ENCODE data around the gene MACROH2A1. TPM values are rescaled to one million over a fixed set of nuclear protein-coding genes. Genes with fewer than 3 reads are reported as not detected.

The MACROH2A1 gene
- total and polyA plus RNA-seq, 2 of the 4 experiments (the other 2 are of a cell fraction), result 122 to 126 TPM

DNA sequence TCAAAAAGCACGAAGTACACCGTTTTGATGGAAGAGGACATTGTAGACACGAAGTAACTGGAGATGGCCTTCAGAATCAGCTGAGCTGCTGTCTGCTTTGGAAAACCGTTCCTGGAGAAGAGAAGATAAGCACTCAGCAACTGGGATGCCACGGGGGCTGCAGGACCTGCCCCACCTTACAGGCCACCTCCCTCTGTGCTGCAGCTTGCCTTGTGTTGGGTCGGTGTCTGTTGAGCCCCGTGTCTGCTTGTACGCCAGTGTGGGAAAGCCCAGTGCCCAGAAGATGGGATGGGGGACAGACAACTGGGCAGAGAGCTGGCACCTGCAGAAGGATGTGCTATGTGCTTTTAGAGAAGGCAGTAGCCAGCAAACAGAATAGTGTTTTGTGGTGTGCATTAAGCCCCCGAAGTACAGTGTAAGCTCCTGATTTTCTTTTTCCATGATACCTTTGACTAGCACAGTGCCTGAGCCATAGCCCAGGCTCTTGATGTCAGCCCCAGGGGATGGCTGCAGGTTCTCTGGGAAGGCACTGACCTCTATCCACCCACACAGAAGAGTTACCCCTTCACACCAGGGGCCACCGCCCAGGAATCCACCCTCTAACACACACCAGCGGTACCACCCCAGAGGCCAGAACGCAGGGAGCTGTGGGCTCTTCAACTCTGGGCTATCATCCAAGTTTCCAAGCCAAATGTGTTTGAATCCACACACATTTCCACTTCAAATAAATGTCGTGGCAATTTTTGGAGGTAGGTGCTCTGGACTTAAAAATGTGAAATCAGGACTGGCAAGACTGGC lies 63.8 kb downstream of the MACROH2A1 start:
- in situ Hi-C loops (cut with MboI; ENCODE audit: low sequenced_read_pairs), result loop anchor here (10.0 kb wide), 1 partner anchor 320 kb away; no protein-coding TSS in a partner anchor

More for the DNA sequence above, 63.8 kb downstream of the MACROH2A1 start:
- ATAC-seq (ENCODE audit: low read depth), result no peak
- Histone ChIP-seq H3K14ac (replicated peaks; ENCODE audit: low read depth, low read length) (0 out of 2 replicates have a peak overlapping the region, but pooled peaks have one; percentile 8), H3K9ac (ENCODE audit: low read depth, low read length) (no peak overlapping the region), H3K4me3 (ENCODE audit: insufficient read depth, low read depth, low read length) (no peak overlapping the region), H3K27ac (ENCODE audit: insufficient read depth, low read length) (no peak overlapping the region), H3K4ac (ENCODE audit: low read depth, low read length) (peak overlapping the region; percentile 38), H3K79me1 (ENCODE audit: low read depth in 1 of 2, low read length in 2 of 2) (peaks cover 0 to 35% of the 10 kb centered on the region in 2 experiments; a peak in 3 of 4 replicates), H2BK120ac (ENCODE audit: low read depth, low read length) (no peak overlapping the region), H2BK15ac (ENCODE audit: low read depth, low read length) (peak overlapping the region; percentile 11; the same call in 1 of the 3 replicates), H2AFZ (replicated peaks; ENCODE audit: low read length, poor library complexity) (peak overlapping the region; percentile 6), H3K9me3 (ENCODE audit: control insufficient read depth, insufficient read depth, low read length) (no peaks in the 10 kb centered on the region), H4K5ac (ENCODE audit: low read depth, low read length) (no peak overlapping the region), H4K91ac (ENCODE audit: insufficient read depth, low read depth, low read length) (no peak overlapping the region), H3K56ac (ENCODE audit: extremely low read depth, insufficient read depth, low read length) (no peak overlapping the region), H2BK5ac (ENCODE audit: low read depth, low read length, poor library complexity, severe bottlenecking) (no peak overlapping the region), H2AK9ac (replicated peaks; ENCODE audit: low read depth, low read length, poor library complexity) (no peak overlapping the region), H3K36me3 (ENCODE audit: control insufficient read depth, insufficient read depth, low read length) (peaks cover 47% of the 10 kb centered on the region), H3K4me2 (ENCODE audit: low read depth, low read length) (no peak overlapping the region), H3K27me3 (ENCODE audit: control insufficient read depth, insufficient read depth, low read length) (no peaks in the 10 kb centered on the region), H2AK5ac (ENCODE audit: low read depth, low read length) (peak overlapping the region; percentile 33; the same call in 1 of the 2 replicates), H3K4me1 (ENCODE audit: control insufficient read depth, insufficient read depth, low read length) (peaks cover 31% of the 10 kb centered on the region), H3K18ac (ENCODE audit: low read depth, low read length) (no peak overlapping the region), H3K23ac (ENCODE audit: low read depth, low read length) (peak overlapping the region; percentile 39; the same call in 1 of the 2 replicates), H4K8ac (ENCODE audit: low read depth in 2 of 2, low read length in 2 of 2) (peak overlapping the region in 1 of 2 experiments; percentile 9; a peak in 2 of 4 replicates), H2BK20ac (ENCODE audit: low read depth, low read length) (peak overlapping the region; percentile 40; the same call in 1 of the 2 replicates), H4K20me1 (ENCODE audit: insufficient read depth, low read length) (no peaks in the 10 kb centered on the region), H3K9me1 (ENCODE audit: insufficient read depth, low read length) (peaks cover 10% of the 10 kb centered on the region; the same call in 1 of the 2 replicates)
- WGBS, 2 experiments (ENCODE audit: extremely low coverage in 2 of 2, insufficient read length in 1 of 2), result 94% methylated on average over 6 of the region's 13 CpGs; no CpG with 5 or more reads in 1 of the 2 experiments
- TF ChIP-seq POLR2A (IDR thresholded peaks at IDR 0.05; ENCODE audit: low read depth, low read length) (no peak), FOS (IDR thresholded peaks at IDR 0.05; ENCODE audit: low read depth, low read length) (no peak), USF2 (IDR thresholded peaks at IDR 0.05; ENCODE audit: low read depth, low read length) (no peak), MAFK (IDR thresholded peaks at IDR 0.05; ENCODE audit: low read depth, low read length) (no peak), BHLHE40 (IDR thresholded peaks at IDR 0.05; ENCODE audit: low read depth, low read length) (no peak), RCOR1 (IDR thresholded peaks at IDR 0.05; ENCODE audit: insufficient replicate concordance, low read length) (no peak), SMC3 (IDR thresholded peaks at IDR 0.05; ENCODE audit: low read depth, low read length) (no peak), MXI1 (IDR thresholded peaks at IDR 0.05; ENCODE audit: borderline replicate concordance, low read depth, low read length) (no peak), ELK1 (IDR thresholded peaks at IDR 0.05; ENCODE audit: borderline replicate concordance, low read depth, low read length) (no peak), RAD21 (IDR thresholded peaks at IDR 0.05; ENCODE audit: low read length) (no peak), MAZ (IDR thresholded peaks at IDR 0.05; ENCODE audit: borderline replicate concordance, low read depth, low read length) (no peak)
- TF ChIP-seq, protein P1, sequence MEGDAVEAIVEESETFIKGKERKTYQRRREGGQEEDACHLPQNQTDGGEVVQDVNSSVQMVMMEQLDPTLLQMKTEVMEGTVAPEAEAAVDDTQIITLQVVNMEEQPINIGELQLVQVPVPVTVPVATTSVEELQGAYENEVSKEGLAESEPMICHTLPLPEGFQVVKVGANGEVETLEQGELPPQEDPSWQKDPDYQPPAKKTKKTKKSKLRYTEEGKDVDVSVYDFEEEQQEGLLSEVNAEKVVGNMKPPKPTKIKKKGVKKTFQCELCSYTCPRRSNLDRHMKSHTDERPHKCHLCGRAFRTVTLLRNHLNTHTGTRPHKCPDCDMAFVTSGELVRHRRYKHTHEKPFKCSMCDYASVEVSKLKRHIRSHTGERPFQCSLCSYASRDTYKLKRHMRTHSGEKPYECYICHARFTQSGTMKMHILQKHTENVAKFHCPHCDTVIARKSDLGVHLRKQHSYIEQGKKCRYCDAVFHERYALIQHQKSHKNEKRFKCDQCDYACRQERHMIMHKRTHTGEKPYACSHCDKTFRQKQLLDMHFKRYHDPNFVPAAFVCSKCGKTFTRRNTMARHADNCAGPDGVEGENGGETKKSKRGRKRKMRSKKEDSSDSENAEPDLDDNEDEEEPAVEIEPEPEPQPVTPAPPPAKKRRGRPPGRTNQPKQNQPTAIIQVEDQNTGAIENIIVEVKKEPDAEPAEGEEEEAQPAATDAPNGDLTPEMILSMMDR (conservative IDR thresholded peaks at IDR 0.05; ENCODE audit: low read depth, low read length), result no peak
- dilution Hi-C loops (cut with HindIII; ENCODE audit: low sequenced_read_pairs, unreplicated experiment) (no loop called here), intact Hi-C loops (cut with micrococcal nuclease) (no loop called here)
- DNase-seq, result peak; percentile 30
- CTCF ChIA-PET, result no interaction called here
- POLR2A ChIA-PET (ENCODE audit: unreplicated experiment), result no interaction called here
- BruUV-seq (replicated peaks), result no TSS peak

All from IMR-90 (cell line).